GM18861 (cell line): Measurements from ENCODE around the gene CAMK2A.

Source experiments
- ATAC-seq: cut with Tn5 transposase; IDR thresholded peaks from one replicate; pipeline ENCODE4 v1.9.1; 2021; ENCODE audit not compliant: unreplicated experiment

CAMK2A gene

GRCh38 chr5:150189728-150190502 lies 99.7 kb downstream of the CAMK2A start, which contains the start of gene SLC6A7:
TSS of gene SLC6A7 (plus strand) at chr5:150190062. CDS start at chr5:150190328, 266 bp downstream.
- no peak for ATAC-seq

DNA sequence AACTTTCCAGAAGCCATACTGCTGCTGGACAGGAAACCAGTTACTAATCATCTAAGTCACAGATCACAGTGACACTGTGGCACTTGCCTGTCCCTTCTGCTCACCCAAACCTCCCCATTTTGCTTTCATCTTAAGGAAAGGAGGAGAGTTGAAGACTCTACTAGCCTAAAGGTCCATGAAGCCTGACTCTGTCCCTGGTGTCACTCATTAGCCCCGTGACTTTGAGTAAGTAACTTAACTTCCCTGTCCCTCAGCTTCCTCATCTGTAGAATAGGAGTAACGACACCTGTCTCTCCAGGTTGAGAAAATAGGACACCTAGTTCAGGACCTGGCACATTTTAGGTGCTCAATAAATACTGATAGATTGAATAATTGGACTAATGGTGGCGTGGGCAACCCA lies 100.2 kb downstream of the CAMK2A start:
- ATAC-seq = no peak

DNA sequence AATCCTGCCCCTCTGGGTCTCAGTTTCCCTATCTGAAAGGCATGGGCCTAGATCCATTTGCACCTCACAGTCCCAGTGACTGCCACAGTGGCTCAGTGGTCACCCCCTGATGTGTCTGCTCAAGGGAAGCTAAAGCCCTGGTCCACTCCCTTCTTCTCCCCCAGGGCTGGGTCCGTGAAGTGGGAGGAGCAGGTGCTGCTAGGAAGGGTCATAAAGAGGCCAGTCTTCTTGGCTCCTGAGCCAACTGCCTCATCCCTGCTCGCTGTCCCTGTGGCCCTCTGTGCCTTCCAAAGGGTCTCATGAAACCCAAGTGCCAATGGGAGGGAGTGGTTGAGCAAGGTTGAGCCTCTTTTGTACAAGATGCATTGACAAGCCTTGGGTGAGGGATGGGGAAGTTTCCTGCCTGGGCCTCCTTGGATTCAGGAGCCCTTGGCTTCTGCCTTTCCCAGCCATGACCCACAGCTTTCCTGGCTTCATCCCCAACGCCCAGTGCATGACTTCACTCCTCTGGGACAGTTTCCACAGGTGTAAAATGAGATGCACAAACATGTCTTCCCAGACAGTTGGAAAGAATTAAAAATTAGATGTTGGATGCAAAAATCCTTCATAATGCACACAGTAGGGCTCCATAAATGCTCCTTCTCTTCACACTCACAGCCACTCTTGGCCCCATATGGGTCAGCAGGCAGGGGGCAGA lies 101.3 kb downstream of the CAMK2A start:
- no peak for ATAC-seq

DNA sequence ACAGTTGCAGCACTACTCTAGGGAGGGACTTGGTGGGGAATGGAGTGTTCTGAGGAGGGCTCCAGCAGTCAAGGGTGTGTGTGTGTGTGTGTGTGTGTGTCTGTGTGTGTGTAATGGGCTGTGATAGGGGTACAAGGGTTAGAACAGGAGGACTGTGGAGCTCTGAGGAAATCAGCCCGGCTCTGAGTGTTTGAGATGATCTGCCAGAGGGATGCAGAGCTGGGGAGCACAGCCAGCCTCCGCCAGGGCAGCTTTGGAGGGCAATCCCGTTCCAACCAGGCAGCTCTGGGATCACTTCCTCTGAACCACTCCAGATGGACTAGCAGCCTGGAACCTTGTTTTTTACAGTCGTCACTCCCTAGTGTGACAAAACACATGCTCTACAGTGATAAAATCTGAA lies 102.7 kb downstream of the CAMK2A start:
- ATAC-seq = no peak

DNA sequence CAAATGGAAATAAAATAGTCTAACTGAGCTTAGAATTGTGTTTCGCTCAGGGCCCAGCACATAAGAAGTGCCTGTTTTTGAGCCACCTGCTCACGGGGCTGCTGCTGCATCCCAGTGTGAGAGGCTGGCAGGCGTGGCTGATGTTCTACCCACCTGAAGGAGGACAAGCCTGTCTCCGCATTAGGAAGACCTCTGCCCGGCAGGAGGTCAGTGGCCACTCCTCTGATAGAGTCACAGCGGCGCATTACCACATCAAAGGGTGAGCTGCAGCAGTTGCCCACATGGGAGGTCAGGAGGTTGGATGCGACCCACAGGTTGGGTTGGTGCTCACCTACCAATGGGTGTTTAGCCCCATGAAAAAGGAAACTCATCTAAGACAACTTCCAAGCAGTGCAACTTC lies 103.4 kb downstream of the CAMK2A start:
- no peak for ATAC-seq

DNA sequence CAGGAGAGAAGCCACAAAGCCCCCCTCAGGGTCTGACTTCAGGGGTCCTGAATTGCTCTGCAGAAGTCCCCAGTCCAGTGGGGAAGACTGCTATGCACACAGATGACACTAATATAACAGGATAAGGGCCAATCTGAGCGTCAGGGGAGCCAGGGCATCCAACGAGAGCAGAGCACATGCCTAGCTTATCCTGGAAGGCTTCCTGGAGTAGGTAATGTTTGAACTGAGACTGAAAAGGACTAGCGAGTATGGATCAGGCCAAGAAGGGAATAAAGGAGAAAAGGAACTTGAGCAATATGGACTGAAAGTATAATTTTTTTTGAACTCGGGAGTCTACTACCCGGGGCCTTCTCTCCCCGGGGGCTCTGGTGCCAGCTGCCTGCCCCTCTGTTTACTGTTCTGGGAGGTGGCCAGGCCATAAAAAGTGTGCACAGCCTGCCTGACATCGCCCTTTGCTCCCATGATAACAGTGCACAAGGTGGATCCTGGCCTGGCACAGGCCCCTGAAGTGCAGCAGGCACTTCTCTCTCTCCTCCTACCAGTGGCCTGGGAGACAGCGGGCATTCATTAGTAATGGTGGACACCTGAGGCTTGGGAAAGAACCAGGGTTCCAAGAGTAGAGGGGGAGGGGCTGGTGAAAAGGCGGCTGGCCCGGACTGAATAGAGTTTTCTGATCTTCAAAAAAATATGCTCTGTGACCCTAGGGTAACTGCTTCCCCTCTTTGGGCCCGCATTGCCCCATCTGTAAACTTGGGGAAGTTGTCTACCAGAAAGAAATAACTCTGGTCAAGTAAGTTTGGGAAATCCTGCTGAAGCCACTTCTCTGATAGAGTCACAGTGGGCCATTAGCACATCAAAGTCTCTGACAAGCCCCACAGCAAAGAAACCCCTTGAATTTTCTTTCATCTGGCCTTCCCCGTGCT lies 104.3 kb downstream of the CAMK2A start:
- ATAC-seq = no peak

- no peak for ATAC-seq
Observed at GRCh38 chr5:150184006-150184405, 105.6 kb downstream of the CAMK2A start.

GRCh38 chr5:150183436-150183835 lies 106.1 kb downstream of the CAMK2A start:
- ATAC-seq = no peak

GRCh38 chr5:150182774-150183173 lies 106.8 kb downstream of the CAMK2A start:
- no peak for ATAC-seq

- no peak for ATAC-seq
Observed at GRCh38 chr5:150181766-150182545, 107.6 kb downstream of the CAMK2A start.

- ATAC-seq = no peak
Observed at GRCh38 chr5:150181027-150181426, 108.5 kb downstream of the CAMK2A start.

GRCh38 chr5:150180241-150181026 lies 109.1 kb downstream of the CAMK2A start:
- ATAC-seq = no peak

DNA sequence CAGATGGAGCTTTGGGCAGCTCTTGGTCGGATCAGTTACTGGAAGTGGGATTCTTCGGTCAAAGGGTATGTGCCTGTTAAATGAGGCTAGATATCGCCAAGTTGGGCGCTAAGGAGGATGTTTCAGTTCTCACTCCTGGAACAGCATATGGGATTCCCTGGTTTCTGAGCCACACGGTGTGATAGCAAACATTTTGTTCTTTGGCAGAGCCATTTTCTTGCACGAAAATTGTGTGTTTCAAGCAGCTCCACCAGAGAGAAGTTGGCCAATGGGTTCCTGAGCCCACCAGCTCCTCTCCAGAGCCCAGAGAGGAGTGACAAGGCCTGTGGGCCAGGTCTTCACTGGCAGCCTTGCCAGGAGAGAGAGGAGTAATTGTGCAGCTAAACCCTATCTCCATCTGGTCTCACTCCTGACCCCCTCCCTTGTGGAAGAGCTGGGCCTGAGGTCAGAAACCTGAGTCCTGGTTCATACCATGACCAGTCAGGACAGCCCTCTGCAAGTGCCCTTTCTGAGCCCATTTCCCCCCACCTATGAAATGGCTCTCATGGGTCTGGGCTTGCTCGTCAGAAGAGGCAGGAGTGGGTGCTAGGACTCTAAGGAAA lies 110.5 kb downstream of the CAMK2A start:
- ATAC-seq = no peak

DNA sequence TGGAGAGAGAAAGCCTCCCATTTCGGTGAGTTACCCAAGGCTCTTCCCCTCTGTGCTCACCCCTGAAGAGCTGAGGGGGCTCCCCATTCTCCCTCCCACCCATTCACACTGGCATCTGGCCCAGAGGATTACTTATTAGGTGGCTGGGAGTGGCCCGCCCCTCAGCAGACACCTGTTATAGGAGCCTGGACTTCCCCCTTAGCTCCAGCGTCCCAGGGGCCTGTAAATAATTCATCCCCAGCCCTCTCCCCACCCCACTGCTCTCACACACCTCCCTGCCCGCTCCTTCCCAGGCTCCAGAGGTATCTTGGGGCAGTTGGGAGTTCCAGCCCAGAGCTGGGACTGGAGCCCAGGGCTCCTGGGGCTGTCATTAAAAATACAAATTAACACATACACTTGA lies 111.3 kb downstream of the CAMK2A start:
- no peak for ATAC-seq

DNA sequence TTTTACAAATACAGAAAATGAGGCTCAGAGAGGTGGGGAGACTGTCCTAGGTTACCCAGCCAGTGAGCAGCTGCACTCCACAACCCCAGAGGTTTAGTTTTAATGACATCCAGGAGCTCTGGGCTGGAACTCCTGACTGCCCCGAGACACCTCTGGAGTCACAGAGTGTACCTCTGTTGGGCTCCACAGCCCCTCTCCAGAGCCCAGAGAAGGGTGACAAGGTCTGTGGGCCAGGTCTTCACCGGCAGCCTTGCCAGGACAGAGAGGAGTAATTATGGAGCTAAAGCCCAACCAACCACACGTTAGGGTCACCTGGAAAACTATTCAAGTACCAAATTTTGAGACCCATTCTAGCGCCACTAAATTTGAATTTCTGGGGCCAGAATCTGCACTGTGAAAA lies 111.9 kb downstream of the CAMK2A start:
- no peak for ATAC-seq

- no peak for ATAC-seq
Observed at GRCh38 chr5:150176745-150177477, 112.7 kb downstream of the CAMK2A start.

DNA sequence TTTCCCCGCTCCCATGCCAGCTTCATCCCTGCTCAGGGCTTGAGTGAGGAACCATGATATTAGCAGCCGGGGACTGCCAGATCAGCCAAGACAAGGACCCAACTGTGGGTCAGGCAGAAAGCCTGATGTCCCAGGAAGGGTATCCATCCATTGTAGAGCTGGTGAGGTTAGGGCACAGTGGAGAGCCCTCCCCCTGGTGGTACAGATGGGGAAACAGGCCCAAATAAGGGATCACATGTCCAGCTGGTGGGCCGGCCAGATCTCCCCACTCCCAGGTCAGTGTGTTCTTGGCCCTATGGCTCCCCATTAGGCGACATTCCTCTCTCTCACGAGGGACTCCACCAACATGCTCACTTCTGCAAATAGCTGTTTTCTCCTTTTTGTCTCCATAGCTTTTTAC lies 114.0 kb downstream of the CAMK2A start:
- no peak for ATAC-seq

DNA sequence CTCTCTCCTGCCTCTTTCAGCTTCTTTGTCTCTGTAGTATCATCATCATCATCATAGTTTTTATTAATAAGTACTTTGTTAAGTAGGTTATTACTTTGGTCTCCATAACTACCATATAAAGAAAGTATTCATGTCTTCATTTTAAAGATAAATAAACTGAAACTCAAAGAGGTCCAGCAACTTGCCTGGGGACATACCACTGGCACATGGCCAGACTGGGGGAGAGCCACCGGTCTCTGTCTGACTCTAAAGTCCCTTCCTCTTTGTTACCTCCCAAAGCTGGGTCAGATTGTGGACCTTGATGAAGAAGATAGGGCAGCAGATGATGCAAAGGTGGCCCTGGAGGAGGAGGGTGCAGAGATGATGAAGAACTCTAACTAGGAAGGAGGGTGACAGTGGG lies 114.5 kb downstream of the CAMK2A start:
- ATAC-seq = no peak

DNA sequence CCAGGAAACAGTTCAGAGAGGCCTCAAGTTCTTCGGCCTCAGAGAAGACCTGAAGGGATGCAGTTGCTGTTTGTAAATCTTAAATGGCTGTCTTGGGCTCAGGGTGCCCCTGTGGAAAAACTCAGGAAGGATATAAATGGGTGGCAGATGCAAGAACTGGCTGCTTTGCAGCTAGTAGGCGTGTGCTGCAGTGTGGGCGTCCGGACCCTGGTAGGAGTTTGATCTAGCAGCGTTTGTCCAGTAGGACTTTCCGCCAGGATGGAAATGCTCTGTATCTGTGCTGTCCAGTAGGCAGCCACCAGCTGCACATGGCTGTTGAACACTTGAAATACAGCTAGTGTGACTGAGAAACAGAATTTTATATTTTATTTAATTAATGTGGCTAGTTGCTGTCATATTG lies 115.3 kb downstream of the CAMK2A start:
- no peak for ATAC-seq
